NCI-H2227 (cell line): Measurements from ENCODE around the gene DROSHA.

ENCODE experiments used
- DNase-seq: peaks from one replicate; lab custom pipeline; 2025; ENCODE audit not compliant: unreplicated experiment; lab: John Stamatoyannopoulos, UW

DROSHA gene

DNA sequence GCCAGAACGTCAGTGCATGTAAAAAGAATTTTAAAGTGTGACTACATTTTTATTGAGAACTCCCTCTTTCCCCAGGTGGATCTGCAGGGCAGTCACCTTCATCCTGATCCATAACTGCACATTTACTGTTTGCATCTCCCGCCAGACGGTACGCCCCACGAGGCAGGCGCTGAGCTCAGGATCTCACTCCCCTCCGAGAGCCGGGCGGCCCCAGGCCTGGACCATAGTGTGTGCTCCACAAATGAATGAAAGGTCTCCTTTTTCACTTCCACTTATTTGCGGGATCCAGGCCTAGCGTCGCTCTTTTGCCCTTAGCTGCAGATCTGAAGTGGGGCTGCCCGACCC, 378 bp downstream of the DROSHA start:
- peak; percentile 50 for DNase-seq

DNA sequence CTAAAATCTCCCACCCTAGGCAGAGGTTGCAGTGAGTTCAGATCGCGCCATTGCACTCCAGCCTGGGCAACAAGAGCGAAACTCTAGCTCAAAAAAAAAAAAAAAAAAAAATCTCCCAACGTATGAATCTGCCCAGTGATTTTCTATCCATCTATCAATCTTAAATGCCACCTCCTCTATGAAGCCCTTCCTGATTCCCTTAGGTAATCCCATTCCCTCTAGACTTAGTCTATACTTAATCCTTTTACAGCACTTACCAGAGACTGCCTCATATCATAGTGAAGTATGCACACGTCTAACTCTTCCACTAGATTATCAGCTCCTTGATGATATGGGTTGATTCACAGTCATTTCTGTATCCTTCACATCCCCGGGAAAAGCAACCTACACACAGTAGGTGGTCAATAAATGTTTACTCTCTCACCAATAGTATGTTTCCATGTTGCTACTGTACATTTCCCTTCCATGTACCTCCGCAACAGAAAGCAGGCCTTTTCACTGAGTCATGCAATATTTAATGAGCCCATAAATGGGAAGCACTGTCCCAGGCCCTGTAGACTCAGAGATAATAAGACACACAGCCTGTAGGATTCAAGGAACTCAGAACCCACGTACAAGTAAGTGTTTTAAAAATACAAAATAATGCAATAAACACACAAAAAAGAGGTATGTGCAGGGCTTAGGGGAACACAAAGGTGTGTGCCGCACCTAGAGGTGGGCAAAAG, 1.2 kb downstream of the DROSHA start:
- DNase-seq, result no peak

DNA sequence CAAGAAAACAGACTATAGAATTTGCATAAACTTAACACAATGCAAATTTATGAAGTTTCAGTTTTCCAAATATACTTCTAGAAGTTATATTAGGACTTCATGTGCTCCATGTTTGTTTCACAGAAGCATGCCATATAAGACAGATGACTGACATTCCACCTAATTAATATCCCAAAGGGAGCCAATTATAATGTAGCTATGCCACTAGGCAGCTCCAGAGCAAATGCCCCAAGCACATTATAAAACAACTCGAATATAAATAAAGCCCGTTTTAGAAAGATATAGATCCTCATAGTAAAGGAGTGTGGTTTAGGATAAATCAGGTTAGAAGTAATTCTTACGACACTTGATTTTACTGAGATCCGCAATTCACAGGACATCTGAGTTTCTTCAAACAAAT, 8.9 kb downstream of the DROSHA start:
- DNase-seq, result no peak

DNA sequence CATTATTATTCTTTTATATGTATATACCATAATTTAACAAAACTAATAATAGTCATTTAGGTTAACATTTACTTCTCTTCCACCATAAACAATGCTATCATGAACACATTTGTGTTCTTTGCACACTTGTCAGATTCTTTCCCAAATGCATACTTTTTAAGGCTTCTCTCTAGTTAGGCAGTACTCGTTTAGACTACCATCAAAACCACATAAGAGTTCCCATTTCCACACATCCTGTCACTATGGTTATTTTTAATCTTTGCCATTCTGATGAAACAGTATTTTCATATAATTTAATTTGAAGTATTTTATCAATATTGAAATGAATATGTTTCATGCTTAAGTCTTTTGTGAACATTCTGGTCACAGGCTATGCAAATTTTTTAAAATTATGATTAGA, 15.1 kb downstream of the DROSHA start:
- DNase-seq, result no peak

DNA sequence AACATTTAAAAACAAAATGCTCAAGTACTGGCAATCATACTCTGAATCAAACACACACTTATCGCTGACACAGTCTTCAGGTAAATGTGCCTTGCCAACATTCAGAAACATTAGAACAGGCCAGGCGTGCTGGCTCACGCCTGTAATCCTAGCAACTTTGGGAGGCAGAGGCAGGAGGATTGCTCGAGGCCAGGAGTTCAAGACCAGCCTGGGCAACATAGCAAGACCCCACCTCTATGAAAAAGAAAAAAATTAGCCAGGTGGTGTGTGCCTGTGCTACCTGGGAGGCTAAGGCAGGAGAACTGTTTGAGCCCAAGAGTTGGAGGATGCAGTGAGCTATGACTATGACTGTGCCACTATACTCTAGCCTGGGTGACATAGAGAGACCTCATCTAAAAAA, 20.6 kb downstream of the DROSHA start:
- no peak for DNase-seq

DNA sequence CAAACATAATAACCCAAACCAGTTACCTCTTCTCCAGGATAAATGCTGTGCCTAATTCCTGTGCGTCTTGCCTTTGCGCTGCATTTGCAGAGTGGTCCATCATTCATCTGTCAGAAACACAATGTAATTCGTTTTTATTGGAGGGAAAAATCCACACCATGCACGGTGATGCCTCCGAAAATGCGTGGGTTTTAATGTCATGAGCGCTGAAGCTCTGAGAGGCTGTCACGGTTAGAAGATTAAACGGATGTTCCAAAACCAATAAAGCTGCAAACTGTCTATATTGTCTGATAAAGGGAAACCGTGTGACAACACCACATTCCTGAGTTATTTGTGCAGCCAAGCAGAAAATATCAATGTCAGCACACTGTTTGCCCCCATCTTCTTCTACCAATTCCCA, 27.4 kb downstream of the DROSHA start:
- DNase-seq, result no peak

DNA sequence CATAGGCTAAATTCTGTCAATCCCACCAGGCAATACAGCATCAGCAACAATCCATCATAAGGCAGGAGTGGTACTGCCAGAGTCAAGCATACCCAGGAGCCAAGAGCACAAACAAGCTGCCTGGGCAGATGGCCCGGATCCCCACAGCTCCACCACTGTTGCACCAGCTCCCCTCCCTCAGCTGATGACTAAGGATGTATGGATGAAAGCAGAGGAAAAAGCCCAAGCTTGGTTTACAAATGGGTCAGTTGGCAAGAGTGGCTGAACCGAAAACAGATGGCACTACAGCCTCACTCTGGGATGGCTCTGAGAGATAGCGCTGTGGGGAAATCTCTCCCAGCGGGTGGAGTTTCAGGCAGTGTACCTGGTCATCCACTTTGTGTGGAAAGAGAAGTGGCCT, 29.4 kb downstream of the DROSHA start:
- DNase-seq, result no peak

DNA sequence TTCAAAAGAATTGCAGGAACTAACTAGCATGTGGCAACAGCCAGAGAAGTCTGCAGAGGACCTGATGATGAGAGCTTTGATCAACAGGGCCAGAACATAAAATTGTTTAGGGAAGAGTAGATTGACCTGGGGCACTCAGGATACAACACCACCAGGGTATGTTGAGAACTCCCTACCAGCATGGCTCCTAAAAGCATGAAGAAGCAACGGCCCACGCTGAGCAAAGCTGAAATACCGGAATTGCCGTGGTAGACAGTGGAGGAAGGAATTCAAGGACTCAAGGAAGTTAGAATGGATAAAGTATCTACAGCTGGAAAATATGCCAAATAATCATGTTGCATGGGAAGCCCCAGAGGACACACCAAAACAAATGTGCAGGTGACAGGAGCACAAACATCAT, 31.6 kb downstream of the DROSHA start:
- no peak for DNase-seq

DNA sequence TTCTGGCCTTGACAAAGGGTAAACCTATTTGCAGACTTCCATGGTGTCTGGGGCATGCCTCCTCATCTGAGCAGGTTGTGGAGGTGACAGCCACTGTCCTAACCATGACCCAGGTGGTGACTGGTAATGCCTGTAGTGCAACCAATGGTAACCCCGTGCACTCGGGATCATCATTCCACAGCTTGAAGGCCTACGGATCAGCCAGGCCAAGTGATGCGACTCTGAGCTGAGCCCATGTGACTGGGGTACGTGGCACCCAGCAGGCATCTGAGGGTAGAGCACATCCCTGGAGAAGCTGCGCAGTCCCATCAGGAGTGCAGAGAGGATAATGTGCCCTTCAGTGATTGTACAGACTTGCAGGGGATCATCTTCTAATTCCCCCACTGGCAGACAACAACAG, 35.0 kb downstream of the DROSHA start:
- DNase-seq, result no peak

DNA sequence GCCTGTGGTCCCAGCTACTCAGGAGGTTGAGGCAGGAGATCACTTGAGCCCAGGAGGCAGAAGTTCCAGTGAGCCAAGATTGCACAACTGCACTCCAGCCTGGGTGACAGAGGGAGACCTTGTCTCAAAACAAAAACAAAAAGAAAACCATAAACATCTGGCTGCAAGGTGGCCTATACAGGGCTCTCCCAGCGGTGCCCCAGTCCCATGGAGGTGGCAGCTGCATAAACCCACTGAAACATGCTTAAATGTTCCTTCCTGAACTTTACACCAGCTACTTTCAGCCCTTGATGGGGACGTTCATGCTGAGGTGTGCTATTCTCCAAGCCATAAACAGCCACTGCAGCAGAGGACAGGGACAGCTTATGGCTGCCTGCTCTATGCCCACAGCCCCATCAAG, 35.6 kb downstream of the DROSHA start:
- no peak for DNase-seq

DNA sequence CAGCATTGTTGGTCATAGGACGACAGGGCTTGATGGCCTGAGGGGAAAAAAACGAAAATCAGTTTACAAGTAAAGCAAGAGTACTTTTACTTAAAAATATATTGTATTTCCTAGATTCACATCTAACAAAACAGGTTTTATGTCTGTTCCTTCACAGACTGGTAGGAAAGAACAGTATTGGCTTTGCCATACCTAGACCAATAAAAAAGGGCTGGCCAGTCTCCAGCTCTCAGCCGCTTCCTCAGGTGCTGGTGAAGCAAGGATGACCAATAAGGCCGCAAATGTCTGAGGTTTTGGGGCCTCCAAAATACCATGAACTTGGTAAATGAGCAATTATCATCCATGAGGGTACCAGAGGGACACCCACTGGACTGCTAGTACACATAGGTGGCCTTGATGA, 36.6 kb downstream of the DROSHA start:
- DNase-seq, result no peak

DNA sequence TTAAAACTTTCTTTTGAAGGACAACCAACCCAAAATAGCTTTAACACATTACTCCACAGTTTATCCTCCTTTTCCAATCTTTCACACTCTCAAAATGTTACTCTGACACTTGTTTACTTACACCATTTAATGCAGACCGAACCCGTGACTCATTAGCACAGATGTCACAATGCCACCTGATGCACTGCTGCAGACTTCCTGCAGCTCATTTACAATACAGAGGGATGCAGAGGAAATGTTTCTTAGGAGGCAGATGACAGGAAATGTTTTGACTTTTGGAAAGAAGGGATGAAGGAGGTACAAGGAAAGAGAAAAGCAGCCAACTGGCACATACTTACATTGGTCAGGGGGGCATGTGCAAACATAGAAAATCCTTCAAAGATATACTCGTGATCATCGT, 39.0 kb downstream of the DROSHA start:
- no peak for DNase-seq

DNA sequence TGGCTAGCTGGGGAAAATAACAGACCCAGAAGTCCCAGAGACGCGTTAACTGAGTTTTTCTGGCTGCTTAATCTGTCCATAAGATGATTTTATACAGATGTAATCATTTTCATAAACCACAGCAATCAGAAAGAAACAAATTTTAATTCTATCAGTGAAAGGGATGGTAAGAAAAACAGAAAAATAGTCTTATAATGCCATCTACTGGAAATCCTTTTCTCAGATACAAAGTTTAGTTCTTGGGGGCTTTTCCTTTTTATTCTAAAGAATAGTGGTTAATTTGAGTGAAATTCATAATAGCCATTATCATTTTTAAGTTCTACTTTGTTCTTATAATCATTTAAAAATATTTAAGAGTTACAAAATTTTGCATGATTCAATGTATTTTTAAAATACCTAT, 44.4 kb downstream of the DROSHA start:
- no peak for DNase-seq

DNA sequence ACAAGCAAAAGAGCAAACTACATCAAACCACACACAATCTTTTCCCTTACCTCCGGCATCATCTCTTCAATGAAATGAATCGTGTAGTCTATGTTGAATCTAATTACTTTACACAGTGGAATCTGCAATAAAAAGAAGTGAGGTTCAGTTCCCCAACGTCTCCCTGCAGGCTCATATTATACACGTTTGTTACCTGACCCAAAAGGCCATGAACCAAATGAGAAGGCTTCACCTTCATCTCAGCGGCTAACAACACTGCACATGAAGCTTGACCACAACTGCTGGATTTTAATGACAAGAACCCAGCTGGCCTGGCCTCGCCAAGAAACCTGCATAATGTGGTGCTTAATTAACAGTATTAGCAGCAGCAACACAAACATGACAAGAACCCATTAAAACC, 45.5 kb downstream of the DROSHA start:
- no peak for DNase-seq

DNA sequence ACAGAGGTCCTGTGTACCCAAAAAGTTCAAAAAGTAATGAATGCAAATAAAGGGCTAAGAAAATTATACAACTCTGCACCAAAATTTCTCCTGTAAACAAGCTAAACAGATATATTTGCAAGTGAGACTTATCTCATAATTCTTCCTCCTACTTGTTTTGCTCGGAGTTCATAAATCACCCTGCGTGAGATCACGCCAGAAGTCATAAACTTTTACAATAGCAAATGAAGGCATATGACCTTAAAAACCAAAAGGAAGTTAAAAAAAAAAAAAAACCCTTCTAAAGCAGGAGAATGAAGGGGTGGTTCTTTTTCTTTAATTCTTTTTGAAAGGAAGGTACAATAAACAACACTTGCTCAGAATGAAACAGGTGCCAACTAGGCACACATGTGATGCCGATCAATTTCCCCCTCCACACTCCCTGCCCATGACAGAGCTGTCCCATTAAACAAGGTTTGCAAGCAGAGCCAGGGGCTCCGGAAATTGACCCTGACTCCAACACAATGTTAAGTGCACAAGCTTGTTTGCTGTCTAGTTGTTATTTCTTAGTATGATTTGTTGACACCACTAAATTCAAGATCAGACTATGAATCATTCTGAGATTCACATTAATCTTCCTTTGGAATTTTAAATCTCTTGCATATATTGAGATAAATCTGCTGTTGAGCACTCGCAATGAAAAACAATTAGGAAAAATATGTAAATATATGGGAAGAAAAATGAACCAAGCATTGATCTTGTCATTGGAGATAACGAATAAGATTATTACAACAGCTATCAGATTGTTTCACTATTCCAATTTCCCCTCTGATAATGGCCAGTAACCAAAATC, 46.3 kb downstream of the DROSHA start:
- no peak for DNase-seq

DNA sequence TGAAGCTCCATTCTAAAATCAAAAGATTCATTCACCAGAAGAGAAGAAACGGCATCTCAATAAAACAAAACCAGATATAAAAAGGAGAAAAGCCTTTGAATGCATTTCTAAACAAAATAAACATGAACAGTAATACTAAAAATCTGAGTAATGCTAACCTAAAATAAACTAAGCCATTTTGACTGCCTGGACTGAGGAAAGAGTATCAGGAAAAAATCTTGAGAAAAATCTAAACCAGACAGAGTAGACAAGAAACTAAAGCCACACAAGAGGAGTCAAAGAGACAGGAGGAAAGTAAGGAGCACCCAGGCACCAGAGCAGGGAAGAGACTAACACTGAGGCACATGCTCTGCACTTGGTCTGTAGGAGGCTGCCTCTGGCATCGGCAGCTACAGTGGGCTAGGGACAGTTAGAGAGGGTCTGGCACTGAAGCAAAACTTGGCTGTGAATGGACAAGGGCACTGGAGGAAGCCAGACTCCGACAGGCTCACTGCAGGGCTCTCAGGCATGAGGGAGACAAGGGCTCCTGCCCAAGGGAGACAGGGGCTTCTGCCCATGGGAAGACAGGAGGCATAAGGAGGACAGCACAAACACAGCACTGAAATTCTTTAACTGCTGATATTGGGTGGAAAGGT, 50.2 kb downstream of the DROSHA start:
- DNase-seq, result no peak

DNA sequence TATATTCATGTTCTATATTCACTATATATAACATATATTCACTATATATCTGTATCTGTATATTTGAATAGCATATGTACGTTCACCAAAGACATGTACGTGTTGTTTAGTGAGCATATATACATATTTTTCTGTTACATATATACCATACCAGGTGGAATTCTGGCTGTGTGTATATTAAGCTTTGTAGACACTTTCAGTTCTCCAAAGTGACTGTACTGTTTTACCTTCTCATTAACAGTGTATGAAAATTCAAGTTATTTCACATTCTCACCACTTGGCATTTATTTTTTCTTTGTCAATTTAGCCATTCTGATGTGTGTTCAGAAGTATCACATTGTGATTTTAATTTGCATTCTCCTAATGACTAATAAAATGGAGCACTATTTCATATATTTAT, 52.2 kb downstream of the DROSHA start:
- DNase-seq, result no peak

DNA sequence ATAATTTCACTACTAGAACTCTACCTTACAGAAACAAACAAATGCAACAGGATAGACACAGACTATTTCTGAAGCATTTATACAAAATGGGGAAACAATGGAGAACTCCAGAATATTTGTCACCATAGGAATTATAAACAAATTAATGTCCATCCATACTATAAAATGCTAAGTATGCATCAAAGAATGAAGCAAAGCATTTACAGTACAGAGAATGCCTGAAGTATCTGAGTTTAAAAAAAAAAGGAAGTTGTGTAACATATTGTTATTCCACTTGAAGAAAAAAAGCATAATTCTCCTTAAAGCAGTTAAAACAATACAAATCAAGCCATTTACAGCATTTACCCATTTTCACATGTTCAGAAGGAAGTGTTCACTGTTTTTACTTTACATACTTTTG, 53.0 kb downstream of the DROSHA start:
- DNase-seq, result no peak

DNA sequence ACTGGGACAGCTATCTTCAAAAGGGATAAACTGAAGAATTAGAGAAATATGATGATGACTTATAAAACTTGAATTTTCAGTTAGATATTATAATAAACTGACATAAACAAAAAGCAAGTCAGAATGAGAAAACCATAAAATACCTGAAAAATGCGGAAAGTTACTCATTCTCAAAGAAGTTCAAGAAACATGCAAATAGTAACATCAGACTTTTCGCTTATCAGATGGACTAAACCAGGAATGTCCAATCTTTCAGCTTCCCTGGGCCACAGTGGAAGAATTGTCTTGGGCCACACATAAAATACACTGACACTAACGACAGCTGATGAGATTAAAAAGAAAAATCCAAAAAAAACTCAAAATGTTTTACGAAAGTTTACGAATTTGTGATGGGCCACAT, 53.9 kb downstream of the DROSHA start:
- DNase-seq, result no peak

DNA sequence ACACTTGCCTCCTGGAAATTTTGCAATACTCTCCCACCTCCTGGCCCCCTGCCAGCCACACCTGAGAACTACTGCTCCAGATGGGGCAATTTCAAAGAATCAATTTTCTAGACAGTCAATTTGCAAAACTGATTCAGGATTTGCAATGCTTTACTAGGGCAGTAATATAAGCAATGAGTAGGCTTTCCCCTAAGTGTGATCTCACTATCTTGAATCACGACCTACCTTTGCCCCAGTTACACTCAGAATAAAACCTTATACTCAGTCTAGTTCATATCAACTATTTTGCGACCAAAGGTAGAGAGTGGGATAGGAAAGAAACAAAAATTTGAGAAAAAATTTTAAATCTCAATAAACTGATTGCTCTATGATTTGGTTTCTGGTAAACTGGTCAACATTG, 54.4 kb downstream of the DROSHA start:
- no peak for DNase-seq

DNA sequence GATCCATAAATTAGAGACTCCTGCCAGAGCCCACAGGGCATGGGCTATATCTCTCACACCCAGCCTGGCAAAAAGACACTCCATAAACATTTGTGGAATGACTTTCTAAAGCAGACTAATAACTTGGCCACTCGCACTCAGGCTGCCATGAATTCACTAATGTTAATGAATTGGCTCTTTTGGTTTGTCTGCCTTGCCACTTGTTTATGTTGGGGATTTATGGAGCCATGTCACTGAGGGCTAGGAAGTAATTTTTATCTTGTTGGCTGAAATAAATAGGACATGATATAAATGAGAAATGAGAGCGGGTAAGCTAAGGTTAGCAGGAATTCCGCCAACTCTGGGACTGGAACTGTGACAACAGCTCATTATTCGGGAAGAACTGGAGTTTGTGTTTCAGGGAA, 55.2 kb downstream of the DROSHA start:
- DNase-seq, result no peak

DNA sequence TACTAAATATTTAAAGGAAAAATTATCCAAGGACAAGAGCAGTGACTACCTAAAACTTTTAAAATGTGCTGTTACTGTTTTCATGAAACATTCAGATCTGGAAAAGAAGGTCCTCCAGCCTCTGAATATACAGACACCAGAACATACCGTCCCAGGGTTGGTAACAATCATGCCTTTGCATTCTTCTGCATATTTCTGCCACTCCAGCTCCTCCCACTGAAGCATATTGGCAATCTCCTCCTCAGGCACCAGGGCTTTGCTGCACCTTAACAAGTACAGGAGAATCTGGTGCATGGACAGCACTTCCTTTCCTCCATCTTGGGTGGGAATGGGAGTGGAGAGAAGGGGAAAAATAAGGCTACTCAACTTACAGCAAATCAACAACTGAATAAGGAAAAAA, 60.0 kb downstream of the DROSHA start:
- DNase-seq, result no peak
